D721Med (cell line): ENCODE results near the gene ATP10D.

Experiments used
- DNase-seq: peaks from one replicate; pipeline ENCODE4 v3.0.0; 2011; ENCODE audit warnings: low spot score; ENCODE audit not compliant: insufficient read length
- FAIRE-seq: peaks from 2 replicates; lab custom pipeline; 2011; peaks lifted over from hg19 to GRCh38; lab: Jason Lieb, UNC
- CTCF ChIP-seq: IDR thresholded peaks from 2 replicates; pipeline ENCODE4 v1.5.1; 2012; ENCODE audit warnings: mild to moderate bottlenecking, control low read depth; ENCODE audit not compliant: insufficient read depth; ENCODE audit errors: missing control alignments

The ATP10D gene

GRCh38 chr4:47639531-47639930 lies 154.5 kb downstream of the ATP10D start:
- DNase-seq (no peak), FAIRE-seq (no peak)
- TF ChIP-seq CTCF: no peak

- DNase-seq (no peak), FAIRE-seq (no peak)
- TF ChIP-seq CTCF: no peak
Observed at GRCh38 chr4:47640911-47641310, 155.8 kb downstream of the ATP10D start.

- FAIRE-seq: no peak
- no peak for TF ChIP-seq CTCF
- DNase-seq: no peak
Observed at GRCh38 chr4:47641755-47642154, 156.7 kb downstream of the ATP10D start.

GRCh38 chr4:47642191-47642830 lies 157.2 kb downstream of the ATP10D start:
- DNase-seq (no peak), FAIRE-seq (no peak)
- no peak for TF ChIP-seq CTCF
